Occipital lobe (tissue), 3 donors: ENCODE measurements around the gene FAM219A. TPM values are rescaled to one million over a fixed set of nuclear protein-coding genes. Genes with fewer than 3 reads are reported as not detected.
"Not testable (repeated sequence)": the region's sequence is repeated elsewhere in the genome, so short reads cannot be mapped to it uniquely, and the experiment has no call there.

Source experiments
- DNase-seq: peaks from one replicate; lab custom pipeline; 2025; lab: John Stamatoyannopoulos, UW
- small RNA-seq: library from RNA; depleted of rRNA; stranded (forward); fragments of <200 nt; gene quantifications from one replicate; pipeline ENCODE3, GENCODE V24; 2014
- total RNA-seq: library from RNA; depleted of rRNA; stranded (reverse); fragments of >200 nt; gene quantifications from one replicate; pipeline ENCODE4 v1.2.3, GENCODE V29; 2014

The FAM219A gene
- total RNA-seq, 1 donor from 2014 or later, result 23.1 TPM

- DNase-seq, result not testable (repeated sequence)
Measured at GRCh38 chr9:34352957-34353356, 105.4 kb downstream of the FAM219A start.

GRCh38 chr9:34352122-34352652 is 106.2 kb downstream of the FAM219A start:
- not testable (repeated sequence) for DNase-seq

- no peak for DNase-seq
Measured at GRCh38 chr9:34349324-34349723, 109.0 kb downstream of the FAM219A start.

Small RNA genes within 50 kb of the gene (small RNA-seq; reads per million reads assigned to genes)
- gene RF00019 (not detected), gene RN7SKP24 (not detected)

Other genes with a start within 250 kb of the FAM219A start
- gene KIF24, start 129.3 kb downstream of the FAM219A start, total RNA-seq, result 0.78 TPM
- gene NUDT2, start 129.0 kb downstream of the FAM219A start, total RNA-seq, result 17.3 TPM
- 4.7 TPM for gene MYORG, start 81.7 kb downstream of the FAM219A start, total RNA-seq
- gene DNAI1, start 235 bp upstream of the FAM219A start, total RNA-seq, result 0.78 TPM
- 37.6 TPM for gene ENHO, start 64.4 kb upstream of the FAM219A start, total RNA-seq
- gene CNTFR, start 131.2 kb upstream of the FAM219A start, total RNA-seq, result 14.0 TPM
- 5.5 TPM for gene RPP25L, start 153.5 kb upstream of the FAM219A start, total RNA-seq
- 108 TPM for gene DCTN3, start 161.9 kb upstream of the FAM219A start, total RNA-seq
- not detected for gene ARID3C, start 170.5 kb upstream of the FAM219A start, total RNA-seq
- 24.3 TPM for gene SIGMAR1, start 179.2 kb upstream of the FAM219A start, total RNA-seq
- gene GALT, start 188.1 kb upstream of the FAM219A start, total RNA-seq, result 32.4 TPM
- 5.0 TPM for gene IL11RA, start 193.6 kb upstream of the FAM219A start, total RNA-seq
- 0.31 TPM for gene CCL27, start 204.1 kb upstream of the FAM219A start, total RNA-seq
- not detected for gene CCL19, start 232.7 kb upstream of the FAM219A start, total RNA-seq